ENCODE measurements around the gene BOC. TPM values are rescaled to one million over a fixed set of nuclear protein-coding genes. Genes with fewer than 3 reads are reported as not detected.

Gene BOC
- total and polyA plus RNA-seq, 2 donors (not counting 3 experiments of a cell fraction or from before 2014, with no cell fraction given) = 0.07 TPM; not detected in 1

- no peak for FAIRE-seq
- Histone ChIP-seq H3K4me1 (ENCODE audit: control insufficient read depth, extremely low read depth, insufficient read depth, low read length) (no peaks in the 10 kb centered on the region), H2AFZ (ENCODE audit: low read depth, low read length) (no peak overlapping the region), H3K27ac (ENCODE audit: insufficient read depth, low read depth, low read length) (no peak overlapping the region), H3K9me3 (replicated peaks; ENCODE audit: control insufficient read depth, insufficient read depth, low read length) (no peaks in the 10 kb centered on the region), H3K9ac (replicated peaks; ENCODE audit: extremely low read depth, insufficient read depth, low read length) (no peak overlapping the region), H3K27me3 (ENCODE audit: control insufficient read depth in 2 of 2, insufficient read depth in 2 of 2, low read length in 2 of 2) (peaks cover 9 to 21% of the 10 kb centered on the region in 2 experiments), H4K20me1 (replicated peaks; ENCODE audit: control insufficient read depth, extremely low read depth, insufficient read depth, low read length) (no peaks in the 10 kb centered on the region), H3K79me2 (ENCODE audit: control insufficient read depth, insufficient read depth, low read length) (no peaks in the 10 kb centered on the region), H3K9me1 (replicated peaks; ENCODE audit: control insufficient read depth, extremely low read depth, insufficient read depth, low read length) (no peaks in the 10 kb centered on the region), H3K4me3 (replicated peaks in 1 of 3; ENCODE audit: insufficient read depth in 1 of 3, low read depth in 1 of 3, low read length in 3 of 3) (no peak overlapping the region), H3K4me2 (ENCODE audit: insufficient read depth, low read length) (no peak overlapping the region), H3K36me3 (ENCODE audit: control insufficient read depth in 2 of 2, extremely low read depth in 1 of 2, insufficient read depth in 2 of 2, low read length in 2 of 2) (no peaks in the 10 kb centered on the region)
- BruUV-seq (replicated peaks) = no TSS peak
- intact Hi-C loops (cut with micrococcal nuclease) (no loop called here), dilution Hi-C loops (cut with MboI; ENCODE audit: extremely low pct_ligation_motif_present, low sequenced_read_pairs) (no loop called here)
- DNase-seq (ENCODE audit: low read depth, low spot score) = no peak
- ChIA-PET CTCF (no interaction called here), POLR2A (no interaction called here)
- TF ChIP-seq JUN (IDR thresholded peaks at IDR 0.05; ENCODE audit: borderline replicate concordance, insufficient read depth, insufficient read length, low read depth) = no peak
- TF ChIP-seq FOS (IDR thresholded peaks at IDR 0.05; ENCODE audit: borderline replicate concordance, insufficient read depth, low read length) = no peak
- no peak for TF ChIP-seq MYC (IDR thresholded peaks at IDR 0.05; ENCODE audit: low read depth, low read length)
- no peak for TF ChIP-seq EZH2 (IDR thresholded peaks at IDR 0.05; ENCODE audit: borderline replicate concordance, low read depth, low read length, severe bottlenecking)
- TF ChIP-seq GATA2 (IDR thresholded peaks at IDR 0.05; ENCODE audit: insufficient read depth, insufficient read length, low read depth, low read length) = no peak
- no peak for TF ChIP-seq MAX (IDR thresholded peaks at IDR 0.05; ENCODE audit: insufficient read depth, insufficient read length)
- no peak for TF ChIP-seq POLR2AphosphoS5 (IDR thresholded peaks at IDR 0.05; ENCODE audit: insufficient read depth, low read depth, low read length)
- TF ChIP-seq CTCF (IDR thresholded peaks at IDR 0.05; ENCODE audit: extremely low read depth in 1 of 2, insufficient read depth in 1 of 2, low read depth in 1 of 2, low read length in 2 of 2) = no peak
- TF ChIP-seq POLR2A (IDR thresholded peaks at IDR 0.05; ENCODE audit: low read depth, low read length) = no peak
Measured at GRCh38 chr3:113249601-113250000, 38.2 kb downstream of the BOC start.

Measured in endothelial cell of umbilical vein (primary cell).